HG02943 (cell line): ENCODE data around the gene EHBP1.
"Not testable (repeated sequence)": the region's sequence is repeated elsewhere in the genome, so short reads cannot be mapped to it uniquely, and the experiment has no call there.

Experiments
- ATAC-seq: cut with Tn5 transposase; IDR thresholded peaks from one replicate; pipeline ENCODE4 v1.9.1; 2021; ENCODE audit warnings: mild to moderate bottlenecking, low read depth, moderate library complexity; ENCODE audit not compliant: unreplicated experiment

The EHBP1 gene

GRCh38 chr2:62731275-62731674 lies 25.8 kb downstream of the EHBP1 start:
- no peak for ATAC-seq

- ATAC-seq: no peak
These were observed 26.8 kb downstream of the EHBP1 start for GRCh38 chr2:62732262-62732777.

- no peak for ATAC-seq
These were observed 28.0 kb downstream of the EHBP1 start for GRCh38 chr2:62733546-62733945.

- no peak for ATAC-seq
These were observed 31.5 kb downstream of the EHBP1 start for GRCh38 chr2:62736899-62737559.

- ATAC-seq: no peak
These were observed 33.7 kb downstream of the EHBP1 start for GRCh38 chr2:62738981-62739936.

- no peak for ATAC-seq
These were observed 34.7 kb downstream of the EHBP1 start for GRCh38 chr2:62740221-62740620.

- no peak for ATAC-seq
These were observed 35.6 kb downstream of the EHBP1 start for GRCh38 chr2:62741127-62741526.

GRCh38 chr2:62741954-62742722 lies 36.6 kb downstream of the EHBP1 start:
- no peak for ATAC-seq

GRCh38 chr2:62743506-62743905 lies 38.0 kb downstream of the EHBP1 start:
- ATAC-seq: no peak

GRCh38 chr2:62744603-62745002 lies 39.1 kb downstream of the EHBP1 start:
- ATAC-seq: no peak

- ATAC-seq: no peak
These were observed 40.5 kb downstream of the EHBP1 start for GRCh38 chr2:62745891-62746481.

GRCh38 chr2:62747169-62747568 lies 41.7 kb downstream of the EHBP1 start:
- ATAC-seq: no peak

- no peak for ATAC-seq
These were observed 42.4 kb downstream of the EHBP1 start for GRCh38 chr2:62747876-62748275.

- not testable (repeated sequence) for ATAC-seq
These were observed 43.6 kb downstream of the EHBP1 start for GRCh38 chr2:62749111-62749510.

GRCh38 chr2:62757029-62757428 lies 51.5 kb downstream of the EHBP1 start:
- ATAC-seq: no peak

GRCh38 chr2:62760026-62760425 lies 54.5 kb downstream of the EHBP1 start:
- ATAC-seq: no peak

- no peak for ATAC-seq
These were observed 55.0 kb downstream of the EHBP1 start for GRCh38 chr2:62760555-62760954.

- ATAC-seq: no peak
These were observed 60.3 kb downstream of the EHBP1 start for GRCh38 chr2:62765619-62766376.

- no peak for ATAC-seq
These were observed 63.1 kb downstream of the EHBP1 start for GRCh38 chr2:62768615-62769014.

GRCh38 chr2:62770629-62771028 lies 65.1 kb downstream of the EHBP1 start:
- no peak for ATAC-seq
